Progenitor cell of endocrine pancreas (in vitro differentiated cells): ENCODE data around the gene CSRNP3. TPM values are rescaled to one million over a fixed set of nuclear protein-coding genes. Genes with fewer than 3 reads are reported as not detected.

Experiments used
- DNase-seq: peaks from one replicate; pipeline ENCODE4 v3.0.0; 2021; ENCODE audit warnings: low spot score; ENCODE audit not compliant: unreplicated experiment
- H3K27ac Mint-ChIP-seq: 2 replicates; pipeline ENCODE4 v1.8.0; 2021; ENCODE audit warnings: mild to moderate bottlenecking, moderate library complexity, mixed read lengths
- H3K27me3 Mint-ChIP-seq: 2 replicates; pipeline ENCODE4 v1.8.0; 2021; ENCODE audit warnings: mixed read lengths
- H3K36me3 Mint-ChIP-seq: 2 replicates; pipeline ENCODE4 v1.8.0; 2022; ENCODE audit warnings: mixed read lengths; ENCODE audit not compliant: insufficient read depth
- H3K4me1 Mint-ChIP-seq: 2 replicates; pipeline ENCODE4 v1.8.0; 2021; ENCODE audit warnings: low read depth, mixed read lengths
- H3K4me3 Mint-ChIP-seq: 2 replicates; pipeline ENCODE4 v1.8.0; 2021; ENCODE audit warnings: low read depth, mild to moderate bottlenecking, moderate library complexity, mixed read lengths
- H3K9me3 Mint-ChIP-seq: 2 replicates; pipeline ENCODE4 v1.8.0; 2021; ENCODE audit warnings: low read depth, mixed read lengths
- CTCF ChIP-seq: fragments of 200-600 bp; sonication (generic); IDR thresholded peaks from one replicate; pipeline ENCODE4 v1.5.0; 2021; ENCODE audit warnings: antibody characterized with exemption, mild to moderate bottlenecking; ENCODE audit not compliant: unreplicated experiment
- total RNA-seq: library from RNA; stranded (reverse); gene quantifications from 2 replicates; pipeline ENCODE4 v1.2.1, GENCODE V29; 2021

The CSRNP3 gene
- total RNA-seq, 1 donor from 2014 or later: 10.7 TPM

DNA sequence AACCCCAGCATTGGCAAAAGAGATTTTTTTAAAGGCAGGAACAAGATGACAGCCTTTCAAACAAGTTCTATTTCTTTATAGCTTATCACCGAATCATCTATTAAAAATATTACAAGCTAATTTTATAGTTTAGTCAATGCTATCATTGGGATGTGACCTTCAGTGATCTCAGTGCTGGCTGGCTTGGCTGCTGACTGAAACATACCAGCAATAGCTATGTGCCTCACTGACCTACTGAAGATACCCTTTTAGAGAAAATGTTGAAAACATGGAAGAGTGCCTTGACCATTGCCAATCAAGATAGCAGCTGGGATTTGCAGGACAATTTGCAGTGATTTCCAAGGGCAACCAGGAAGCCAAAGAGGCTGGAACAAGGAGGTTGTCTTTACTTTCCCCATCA, 44.0 kb downstream of the CSRNP3 start:
- Mint-ChIP-seq H3K27ac (no peak overlapping the region), H3K27me3 (no peaks in the 10 kb centered on the region), H3K4me3 (no peak overlapping the region), H3K4me1 (no peaks in the 10 kb centered on the region), H3K9me3 (peaks cover 4% of the 10 kb centered on the region), H3K36me3 (peaks cover 5% of the 10 kb centered on the region)
- no peak for DNase-seq
- TF ChIP-seq CTCF: no peak

DNA sequence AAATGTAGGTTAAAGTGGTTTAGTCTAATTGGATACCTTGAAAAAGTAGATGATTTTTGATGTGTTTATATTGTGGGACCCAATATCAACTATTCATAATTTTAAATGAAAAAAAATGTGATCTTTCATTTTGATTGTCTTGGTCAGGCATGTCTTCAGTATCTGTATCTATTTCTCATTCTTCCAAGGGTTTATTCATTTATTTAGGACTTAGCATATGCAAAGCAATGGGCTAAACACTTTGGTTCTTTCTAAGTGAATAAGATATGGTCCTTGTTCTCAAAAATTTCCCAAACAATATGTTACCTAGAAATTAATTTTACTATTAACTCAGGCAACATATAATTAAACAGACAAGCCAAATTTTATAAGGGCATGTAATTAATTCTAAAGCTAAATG, 49.1 kb downstream of the CSRNP3 start:
- no peak for DNase-seq
- no peaks in the 10 kb centered on the region for H3K9me3 Mint-ChIP-seq
- no peak overlapping the region for H3K4me3 Mint-ChIP-seq
- H3K4me1 Mint-ChIP-seq: no peaks in the 10 kb centered on the region
- H3K27ac Mint-ChIP-seq: no peak overlapping the region
- H3K27me3 Mint-ChIP-seq: no peaks in the 10 kb centered on the region
- TF ChIP-seq CTCF: no peak
- peaks cover 2% of the 10 kb centered on the region for H3K36me3 Mint-ChIP-seq

GRCh38 chr2:165522719-165523118, 53.2 kb downstream of the CSRNP3 start:
- Mint-ChIP-seq H3K36me3 (peaks cover 1% of the 10 kb centered on the region), H3K9me3 (no peaks in the 10 kb centered on the region), H3K27me3 (no peaks in the 10 kb centered on the region), H3K4me1 (no peaks in the 10 kb centered on the region), H3K4me3 (no peak overlapping the region), H3K27ac (no peak overlapping the region)
- TF ChIP-seq CTCF: no peak
- no peak for DNase-seq

GRCh38 chr2:165524720-165525119, 55.2 kb downstream of the CSRNP3 start:
- no peak for DNase-seq
- Mint-ChIP-seq H3K4me3 (no peak overlapping the region), H3K36me3 (peaks cover 4% of the 10 kb centered on the region), H3K9me3 (no peaks in the 10 kb centered on the region), H3K27me3 (no peaks in the 10 kb centered on the region), H3K27ac (no peak overlapping the region), H3K4me1 (no peaks in the 10 kb centered on the region)
- no peak for TF ChIP-seq CTCF

GRCh38 chr2:165528691-165529090, 59.2 kb downstream of the CSRNP3 start:
- no peak overlapping the region for H3K4me3 Mint-ChIP-seq

More at GRCh38 chr2:165528691-165529090, 59.2 kb downstream of the CSRNP3 start:
- Mint-ChIP-seq H3K27me3 (no peaks in the 10 kb centered on the region), H3K36me3 (peaks cover 7% of the 10 kb centered on the region), H3K9me3 (peaks cover 5% of the 10 kb centered on the region), H3K27ac (no peak overlapping the region), H3K4me1 (no peaks in the 10 kb centered on the region)
- no peak for TF ChIP-seq CTCF
- DNase-seq: no peak
